A673 (cell line): ENCODE data around the gene PRDM13.

Experiments
- CTCF ChIP-seq: fragments of 300-800, 200-600 bp; sonication (generic); conservative IDR thresholded peaks from 2 replicates; pipeline ENCODE4 v1.5.1; 2017; ENCODE audit warnings: low read depth, mild to moderate bottlenecking, antibody characterized with exemption, low read length, moderate library complexity, mixed read lengths
- EZH2 ChIP-seq: fragments of 200-600 bp; sonication (generic); IDR thresholded peaks from 2 replicates; pipeline ENCODE4 v1.6.1; 2017; ENCODE audit warnings: borderline replicate concordance, low read depth, mild to moderate bottlenecking, mixed read lengths, antibody characterized with exemption, low read length; ENCODE audit not compliant: poor library complexity, severe bottlenecking

- TF ChIP-seq CTCF (no peak), EZH2 (no peak)
Measured at GRCh38 chr6:99559057-99559456, 47.6 kb upstream of the PRDM13 start.
